NCI-H2029 (cell line): ENCODE results near the gene TYK2.
A peak's percentile ranks its signal among the peaks of the same experiment; 100 is the strongest.
"Not testable (repeated sequence)": the region's sequence is repeated elsewhere in the genome, so short reads cannot be mapped to it uniquely, and the experiment has no call there.

Experiments used
- DNase-seq: peaks from one replicate; lab custom pipeline; 2025; lab: John Stamatoyannopoulos, UW

Gene TYK2

GRCh38 chr19:10372690-10373089, 7.7 kb downstream of the TYK2 start:
- no peak for DNase-seq

- DNase-seq, result no peak
Measured at GRCh38 chr19:10368101-10368803, 12.1 kb downstream of the TYK2 start.

GRCh38 chr19:10366950-10367512, 13.3 kb downstream of the TYK2 start:
- DNase-seq, result not testable (repeated sequence)

- no peak for DNase-seq
Measured at GRCh38 chr19:10365518-10365917, 14.9 kb downstream of the TYK2 start.

GRCh38 chr19:10364644-10365043, 15.7 kb downstream of the TYK2 start:
- no peak for DNase-seq

GRCh38 chr19:10363789-10364281, 16.5 kb downstream of the TYK2 start:
- no peak for DNase-seq

- no peak for DNase-seq
Measured at GRCh38 chr19:10362259-10362658, 18.1 kb downstream of the TYK2 start.

GRCh38 chr19:10361569-10362011, 18.8 kb downstream of the TYK2 start:
- DNase-seq, result no peak

GRCh38 chr19:10356431-10356830, 23.9 kb downstream of the TYK2 start:
- no peak for DNase-seq

- no peak for DNase-seq
Measured at GRCh38 chr19:10353793-10354391, 26.5 kb downstream of the TYK2 start.

GRCh38 chr19:10352764-10353671, 27.4 kb downstream of the TYK2 start:
- DNase-seq, result no peak

- DNase-seq, result no peak
Measured at GRCh38 chr19:10346509-10346908, 33.9 kb downstream of the TYK2 start.

GRCh38 chr19:10344780-10345179, 35.6 kb downstream of the TYK2 start:
- DNase-seq, result no peak

GRCh38 chr19:10343495-10343894, 36.9 kb downstream of the TYK2 start:
- DNase-seq, result no peak

- DNase-seq, result no peak
Measured at GRCh38 chr19:10339977-10340376, 40.4 kb downstream of the TYK2 start.

- DNase-seq, result no peak
Measured at GRCh38 chr19:10339380-10339960, 40.9 kb downstream of the TYK2 start, which contains the start of gene ICAM3. Gene ICAM3, minus strand, starts transcription at chr19:10339624. Its CDS starts 10 bp downstream, at chr19:10339614.

- DNase-seq, result no peak
Measured at GRCh38 chr19:10338940-10339339, 41.4 kb downstream of the TYK2 start.

GRCh38 chr19:10336725-10337124, 43.6 kb downstream of the TYK2 start:
- not testable (repeated sequence) for DNase-seq

- DNase-seq, result no peak
Measured at GRCh38 chr19:10335352-10335985, 44.9 kb downstream of the TYK2 start.

- peak; percentile 65 for DNase-seq
Measured at GRCh38 chr19:10334588-10335351, 45.6 kb downstream of the TYK2 start.
